IgD-negative memory B cell (primary cell): Measurements from ENCODE around the gene FEZF2. TPM values are rescaled to one million over a fixed set of nuclear protein-coding genes. Genes with fewer than 3 reads are reported as not detected.

ENCODE experiments used
- H3K27ac Mint-ChIP-seq, 3 donors: one replicate each; pipeline ENCODE4 v1.8.0; 2020 to 2022; ENCODE audit warnings: mild to moderate bottlenecking in 3 of 3, mixed read lengths in 3 of 3, moderate library complexity in 1 of 3
- H3K27me3 Mint-ChIP-seq: one replicate; pipeline ENCODE4 v1.8.0; 2021; ENCODE audit warnings: mixed read lengths
- H3K36me3 Mint-ChIP-seq: one replicate; pipeline ENCODE4 v1.8.0; 2020; ENCODE audit warnings: mild to moderate bottlenecking, mixed read lengths
- H3K4me1 Mint-ChIP-seq, 3 donors: one replicate each; pipeline ENCODE4 v1.8.0; 2020 to 2022; ENCODE audit warnings: mixed read lengths in 3 of 3, mild to moderate bottlenecking in 1 of 3
- H3K4me3 Mint-ChIP-seq, 4 donors: one replicate each; pipeline ENCODE4 v1.8.0; 2020 to 2022; ENCODE audit warnings: mild to moderate bottlenecking in 4 of 4, mixed read lengths in 4 of 4, moderate library complexity in 3 of 4
- H3K9me3 Mint-ChIP-seq, 3 donors: one replicate each; pipeline ENCODE4 v1.8.0; 2020 to 2021; ENCODE audit warnings: mixed read lengths in 3 of 3, mild to moderate bottlenecking in 1 of 3
- polyA plus RNA-seq: library from polyadenylated mRNA; unstranded; fragments of 300-500 nt; fragmentation: Illumina TruSeq; gene quantifications from one replicate; pipeline ENCODE4 v1.2.3, GENCODE V29; 2021

FEZF2 gene
- not detected for polyA plus RNA-seq

GRCh38 chr3:62373215-62373614 is at the start of gene FEZF2:
Gene FEZF2 (minus strand): TSS chr3:62373550. CDS start chr3:62372868, 682 bp downstream.
- no peaks in the 10 kb centered on the region for H3K36me3 Mint-ChIP-seq
- H3K27ac Mint-ChIP-seq = no peak within 1 kb of the TSS
- H3K4me3 Mint-ChIP-seq = no peak within 1 kb of the TSS
- H3K27me3 Mint-ChIP-seq = peaks cover 69% of the 10 kb centered on the region
- peaks cover 0 to 2% (median 2%) of the 10 kb centered on the region in 3 donors for H3K4me1 Mint-ChIP-seq
- H3K9me3 Mint-ChIP-seq = peaks cover 0 to 3% (median 0%) of the 10 kb centered on the region in 3 donors

DNA sequence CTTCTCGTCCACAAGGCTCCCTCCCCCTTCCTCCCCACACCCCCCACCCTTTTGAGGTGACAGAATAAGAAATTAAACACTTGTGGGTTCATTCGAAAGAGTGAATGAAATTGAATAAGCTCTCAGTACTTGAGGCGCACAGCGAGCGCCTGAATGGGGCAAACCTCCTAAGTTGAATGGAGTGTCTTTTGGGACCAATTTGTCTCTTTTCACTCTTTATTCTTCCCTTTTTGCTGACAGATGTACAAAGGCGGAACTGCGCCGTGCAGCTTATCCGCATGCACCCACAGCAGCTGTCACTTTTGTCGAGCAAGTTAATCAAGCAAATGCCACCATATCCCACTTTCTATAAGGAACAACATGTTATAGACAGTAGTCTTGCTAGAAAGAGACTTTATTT is 47.9 kb upstream of the FEZF2 start:
- H3K4me1 Mint-ChIP-seq = peaks cover 0 to 2% (median 0%) of the 10 kb centered on the region in 3 donors
- no peaks in the 10 kb centered on the region for H3K36me3 Mint-ChIP-seq
- peak overlapping the region in 1 of 3 donors; percentile 20 for H3K27ac Mint-ChIP-seq
- H3K9me3 Mint-ChIP-seq = peaks cover 0 to 2% (median 2%) of the 10 kb centered on the region in 3 donors
- peaks cover 7% of the 10 kb centered on the region for H3K27me3 Mint-ChIP-seq
- no peak overlapping the region for H3K4me3 Mint-ChIP-seq

GRCh38 chr3:62416144-62416543 is 42.8 kb upstream of the FEZF2 start:
- Mint-ChIP-seq H3K27me3 (peaks cover 7% of the 10 kb centered on the region), H3K4me3 (no peak overlapping the region), H3K36me3 (no peaks in the 10 kb centered on the region), H3K27ac (no peak overlapping the region), H3K4me1 (no peaks in the 10 kb centered on the region), H3K9me3 (peaks cover 0 to 2% (median 2%) of the 10 kb centered on the region in 3 donors)

- no peak overlapping the region for H3K27ac Mint-ChIP-seq
- peaks cover 7% of the 10 kb centered on the region for H3K27me3 Mint-ChIP-seq
- no peak overlapping the region for H3K4me3 Mint-ChIP-seq
Measured at GRCh38 chr3:62415312-62415801, 42.0 kb upstream of the FEZF2 start.

DNA sequence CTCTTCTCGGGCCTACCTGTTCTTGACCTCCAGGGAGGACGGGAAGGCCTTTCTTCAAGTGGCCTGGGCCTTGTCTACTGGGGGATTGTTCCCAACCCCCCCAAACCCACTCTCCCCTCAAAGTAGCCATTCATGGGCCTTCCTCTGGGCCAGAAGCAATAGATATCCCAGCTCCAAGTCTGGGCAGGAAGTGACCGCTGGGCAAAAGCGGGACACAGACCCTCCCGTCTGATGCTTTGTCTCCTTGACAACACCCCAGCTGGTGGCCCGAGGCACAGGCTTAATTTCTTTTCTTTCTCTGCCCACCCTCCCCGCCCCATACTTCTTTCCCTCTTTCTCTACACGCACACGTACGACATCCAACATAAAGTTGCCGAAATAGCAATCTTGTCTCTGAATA is 41.4 kb upstream of the FEZF2 start:
- Mint-ChIP-seq H3K9me3 (no peaks in the 10 kb centered on the region), H3K4me1 (no peaks in the 10 kb centered on the region), H3K27ac (no peak overlapping the region), H3K4me3 (no peak overlapping the region), H3K27me3 (peaks cover 4% of the 10 kb centered on the region), H3K36me3 (no peaks in the 10 kb centered on the region)

More at GRCh38 chr3:62415312-62415801, 42.0 kb upstream of the FEZF2 start:
- Mint-ChIP-seq H3K4me1 (no peaks in the 10 kb centered on the region), H3K36me3 (no peaks in the 10 kb centered on the region), H3K9me3 (peaks cover 0 to 2% (median 2%) of the 10 kb centered on the region in 3 donors)

DNA sequence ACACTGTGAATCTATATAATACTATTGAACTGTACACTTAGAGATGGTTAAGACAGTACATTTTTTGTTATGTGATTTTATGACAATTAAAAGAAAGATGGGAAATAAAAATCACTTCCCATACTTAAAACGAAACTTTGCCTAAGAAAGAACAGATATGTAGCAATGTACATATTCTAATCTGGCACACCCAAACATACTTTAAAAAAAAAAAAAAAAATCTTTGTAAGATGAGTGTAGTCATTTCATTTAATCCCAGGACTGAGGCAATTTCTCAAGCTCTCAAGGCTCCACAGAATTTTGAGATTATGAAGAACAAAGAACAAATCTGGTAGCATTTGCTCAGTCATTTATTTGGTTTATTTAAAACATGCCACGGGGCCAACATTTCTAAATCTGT is 40.3 kb upstream of the FEZF2 start:
- no peak overlapping the region for H3K4me3 Mint-ChIP-seq
- no peak overlapping the region for H3K27ac Mint-ChIP-seq
- no peaks in the 10 kb centered on the region for H3K4me1 Mint-ChIP-seq
- peaks cover 4% of the 10 kb centered on the region for H3K27me3 Mint-ChIP-seq
- no peaks in the 10 kb centered on the region for H3K9me3 Mint-ChIP-seq
- no peaks in the 10 kb centered on the region for H3K36me3 Mint-ChIP-seq

DNA sequence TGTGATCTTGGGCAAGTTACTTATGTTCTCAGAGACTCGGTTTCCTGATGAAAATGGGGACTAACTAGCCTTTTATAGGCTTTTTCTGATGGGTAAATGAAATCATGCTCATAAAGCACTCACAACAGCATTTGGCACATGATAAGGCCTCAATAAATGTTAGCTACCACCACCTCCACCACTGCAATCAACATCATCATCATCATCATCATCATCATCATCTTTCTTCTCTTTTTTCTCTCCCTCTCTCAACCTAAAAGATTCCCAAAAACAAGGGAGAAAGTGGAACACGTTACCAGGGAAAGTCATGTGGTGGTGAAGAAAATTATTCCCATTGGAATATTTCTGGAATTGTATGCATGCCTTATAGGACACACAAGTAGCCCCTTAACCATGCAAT is 33.6 kb upstream of the FEZF2 start:
- Mint-ChIP-seq H3K27ac (no peak overlapping the region), H3K4me3 (no peak overlapping the region), H3K36me3 (no peaks in the 10 kb centered on the region), H3K27me3 (peaks cover 1% of the 10 kb centered on the region), H3K9me3 (peaks cover 0 to 1% (median 0%) of the 10 kb centered on the region in 3 donors), H3K4me1 (no peaks in the 10 kb centered on the region)

DNA sequence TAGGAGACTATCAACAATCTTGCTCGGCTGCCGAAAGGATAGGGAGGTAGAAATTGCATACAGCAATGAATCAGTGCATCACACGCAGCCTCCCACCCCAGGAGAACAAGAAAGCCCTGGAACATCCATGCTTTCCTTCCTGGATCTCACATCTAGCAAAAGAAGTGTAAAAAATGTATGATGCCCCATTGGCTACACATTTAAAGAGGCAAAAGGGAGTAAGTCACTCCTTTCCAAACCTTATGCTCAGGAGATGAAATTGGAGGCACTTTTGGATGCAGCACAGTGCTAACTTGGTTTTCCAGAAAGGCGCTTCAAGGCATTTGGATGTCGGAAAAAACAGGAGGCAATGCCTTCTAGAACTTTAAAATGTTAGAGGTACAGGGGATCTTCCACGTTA is 32.2 kb upstream of the FEZF2 start:
- Mint-ChIP-seq H3K9me3 (peaks cover 0 to 1% (median 0%) of the 10 kb centered on the region in 3 donors), H3K36me3 (no peaks in the 10 kb centered on the region), H3K27ac (no peak overlapping the region), H3K27me3 (peaks cover 1% of the 10 kb centered on the region), H3K4me3 (no peak overlapping the region), H3K4me1 (no peaks in the 10 kb centered on the region)

DNA sequence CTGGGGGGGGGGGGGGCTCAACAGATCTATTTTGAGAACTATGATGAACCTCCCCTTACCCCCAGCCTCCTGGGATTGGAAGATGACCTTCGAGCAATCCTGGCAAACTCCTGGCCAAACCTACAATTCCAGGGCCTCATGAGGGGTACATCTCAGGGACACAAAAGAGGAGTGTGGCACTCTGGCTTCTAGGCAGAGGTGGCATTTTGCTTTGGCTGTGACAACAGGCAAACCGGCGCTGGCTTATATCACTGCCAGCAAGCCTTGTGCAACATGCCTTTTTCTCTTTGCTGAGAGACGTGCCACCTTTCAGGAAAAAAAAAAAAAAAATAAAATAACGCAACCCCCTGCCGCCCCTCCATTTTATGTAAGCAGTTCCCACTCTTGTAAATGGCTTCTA is 31.8 kb upstream of the FEZF2 start:
- H3K4me3 Mint-ChIP-seq = no peak overlapping the region
- no peaks in the 10 kb centered on the region for H3K4me1 Mint-ChIP-seq
- H3K27me3 Mint-ChIP-seq = peaks cover 1% of the 10 kb centered on the region

DNA sequence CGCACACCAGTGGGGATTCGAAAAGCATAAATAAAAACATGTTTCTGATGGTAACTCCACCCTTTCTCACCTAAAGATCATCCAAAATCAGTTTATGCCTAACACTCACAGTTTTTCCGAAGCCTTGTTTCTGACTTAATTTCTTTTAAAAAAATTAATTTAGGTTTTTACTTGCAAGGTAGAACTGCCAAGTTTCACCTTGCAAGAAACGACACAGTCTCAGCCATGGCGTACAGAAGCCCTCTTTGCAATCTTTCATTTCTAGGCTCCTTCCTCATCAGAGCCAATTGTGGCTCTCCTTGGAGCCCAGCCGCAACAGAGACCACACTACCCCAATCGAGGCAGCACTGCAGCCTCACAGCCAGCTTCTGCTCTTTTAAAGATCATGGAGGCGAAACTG is 31.0 kb upstream of the FEZF2 start:
- peaks cover 0 to 1% (median 0%) of the 10 kb centered on the region in 3 donors for H3K9me3 Mint-ChIP-seq
- H3K4me1 Mint-ChIP-seq = no peaks in the 10 kb centered on the region
- peaks cover 1% of the 10 kb centered on the region for H3K27me3 Mint-ChIP-seq
- H3K36me3 Mint-ChIP-seq = no peaks in the 10 kb centered on the region
- no peak overlapping the region for H3K27ac Mint-ChIP-seq
- no peak overlapping the region for H3K4me3 Mint-ChIP-seq

More for the DNA sequence above, 31.8 kb upstream of the FEZF2 start:
- Mint-ChIP-seq H3K9me3 (peaks cover 0 to 1% (median 0%) of the 10 kb centered on the region in 3 donors), H3K27ac (no peak overlapping the region), H3K36me3 (no peaks in the 10 kb centered on the region)

GRCh38 chr3:62403765-62404164 is 30.4 kb upstream of the FEZF2 start:
- no peak overlapping the region for H3K4me3 Mint-ChIP-seq
- H3K9me3 Mint-ChIP-seq = peaks cover 0 to 1% (median 0%) of the 10 kb centered on the region in 3 donors
- H3K4me1 Mint-ChIP-seq = no peaks in the 10 kb centered on the region
- no peak overlapping the region for H3K27ac Mint-ChIP-seq
- peaks cover 1% of the 10 kb centered on the region for H3K27me3 Mint-ChIP-seq
- H3K36me3 Mint-ChIP-seq = no peaks in the 10 kb centered on the region

DNA sequence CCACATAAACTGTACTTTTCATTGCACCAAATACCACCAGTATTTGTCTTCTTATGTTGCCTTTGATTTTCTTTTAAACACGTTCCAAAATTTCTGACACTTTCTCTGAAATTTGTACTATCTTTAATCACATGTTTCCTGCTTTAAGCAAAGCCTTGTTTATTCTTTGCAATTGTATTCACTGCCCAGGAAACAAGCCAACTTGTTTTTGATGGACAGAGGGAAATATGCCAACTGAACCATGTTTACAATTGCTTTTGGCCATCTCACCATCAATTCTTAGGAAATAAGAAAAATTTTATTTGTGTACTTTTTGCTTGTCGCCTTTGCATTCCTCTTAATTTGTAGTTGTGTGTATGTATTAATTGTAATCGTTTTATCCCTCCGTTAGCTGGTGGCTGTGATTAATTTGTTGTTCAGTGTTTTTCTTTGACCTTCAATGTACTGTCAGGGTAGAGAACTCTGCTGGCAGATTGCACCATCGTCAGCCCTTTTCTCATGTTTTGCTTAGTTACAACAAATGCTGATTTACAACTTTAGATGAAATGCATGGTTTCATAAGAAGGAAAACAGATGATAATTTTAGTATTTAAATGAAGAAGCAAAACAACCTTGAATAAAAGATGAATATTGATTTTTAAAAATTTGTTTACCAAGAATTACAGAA is 19.4 kb upstream of the FEZF2 start:
- Mint-ChIP-seq H3K36me3 (no peaks in the 10 kb centered on the region), H3K9me3 (peaks cover 0 to 2% (median 2%) of the 10 kb centered on the region in 3 donors), H3K4me1 (peaks cover 0 to 1% (median 0%) of the 10 kb centered on the region in 3 donors), H3K27me3 (peaks cover 2% of the 10 kb centered on the region), H3K27ac (no peak overlapping the region), H3K4me3 (no peak overlapping the region)

DNA sequence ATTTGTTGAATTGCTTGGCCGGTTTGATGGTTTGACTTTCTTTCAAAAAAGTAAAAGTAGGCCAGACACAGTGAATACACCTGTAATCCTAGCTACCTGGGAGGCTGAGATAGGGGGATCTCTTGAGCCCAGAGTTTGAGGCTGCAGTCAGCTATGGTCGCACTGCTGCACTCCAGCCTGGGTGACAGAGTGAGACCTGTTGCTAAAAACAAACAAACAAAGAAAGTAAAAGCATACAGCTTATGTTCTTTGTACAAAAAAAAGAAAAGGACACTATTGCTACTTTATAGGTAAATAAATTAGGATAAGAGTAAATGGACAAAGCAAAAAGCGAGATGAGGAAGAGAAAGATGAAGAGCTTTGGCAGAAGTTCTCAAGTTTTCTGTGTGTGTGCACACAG is 13.9 kb upstream of the FEZF2 start:
- Mint-ChIP-seq H3K27me3 (no peaks in the 10 kb centered on the region), H3K36me3 (no peaks in the 10 kb centered on the region), H3K27ac (no peak overlapping the region), H3K4me3 (no peak overlapping the region), H3K9me3 (peaks cover 0 to 2% (median 0%) of the 10 kb centered on the region in 3 donors), H3K4me1 (no peaks in the 10 kb centered on the region)

DNA sequence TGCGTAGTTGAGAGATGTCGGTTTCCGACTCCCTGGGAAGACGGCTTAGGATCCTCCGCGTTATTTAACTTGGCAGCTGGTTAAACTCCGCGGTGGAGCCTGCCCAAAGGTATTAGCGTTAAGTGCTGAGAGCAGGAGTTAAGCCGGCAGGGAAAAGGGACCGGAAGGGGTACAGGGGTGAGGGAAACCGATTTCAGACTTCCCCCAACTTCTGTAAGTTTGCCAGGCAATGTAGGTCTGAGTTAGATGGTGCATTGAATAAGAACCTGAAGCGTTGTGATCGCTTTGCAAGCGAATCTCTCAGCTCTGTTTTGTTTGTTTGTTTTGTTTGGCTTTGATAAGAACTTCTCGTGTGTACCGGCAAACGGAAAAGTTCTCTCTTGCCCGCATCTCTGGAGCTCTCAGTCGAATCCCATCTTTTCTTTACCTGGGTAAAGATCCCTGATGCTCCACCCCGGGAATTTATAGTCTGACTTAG is 6.0 kb upstream of the FEZF2 start:
- Mint-ChIP-seq H3K4me3 (peak overlapping the region in 1 of 4 donors; percentile 22), H3K27me3 (peaks cover 28% of the 10 kb centered on the region), H3K36me3 (no peaks in the 10 kb centered on the region), H3K9me3 (peaks cover 0 to 8% (median 2%) of the 10 kb centered on the region in 3 donors), H3K27ac (no peak overlapping the region), H3K4me1 (no peaks in the 10 kb centered on the region)

GRCh38 chr3:62378921-62379320 is 5.6 kb upstream of the FEZF2 start:
- Mint-ChIP-seq H3K27ac (no peak overlapping the region), H3K4me3 (no peak overlapping the region), H3K9me3 (peaks cover 0 to 8% (median 2%) of the 10 kb centered on the region in 3 donors), H3K27me3 (peaks cover 32% of the 10 kb centered on the region), H3K4me1 (no peaks in the 10 kb centered on the region), H3K36me3 (no peaks in the 10 kb centered on the region)

GRCh38 chr3:62378311-62378789 is 5.0 kb upstream of the FEZF2 start:
- peaks cover 0 to 8% (median 0%) of the 10 kb centered on the region in 3 donors for H3K9me3 Mint-ChIP-seq
- no peak overlapping the region for H3K27ac Mint-ChIP-seq
- H3K27me3 Mint-ChIP-seq = peaks cover 36% of the 10 kb centered on the region
- no peaks in the 10 kb centered on the region for H3K36me3 Mint-ChIP-seq
- H3K4me1 Mint-ChIP-seq = peaks cover 0 to 2% (median 0%) of the 10 kb centered on the region in 3 donors
- H3K4me3 Mint-ChIP-seq = no peak overlapping the region
